COLO668 (cell line): ENCODE data around the gene AJM1.

Experiments
- DNase-seq: peaks from one replicate; lab custom pipeline; 2025; ENCODE audit not compliant: unreplicated experiment; lab: John Stamatoyannopoulos, UW

AJM1 gene

DNA sequence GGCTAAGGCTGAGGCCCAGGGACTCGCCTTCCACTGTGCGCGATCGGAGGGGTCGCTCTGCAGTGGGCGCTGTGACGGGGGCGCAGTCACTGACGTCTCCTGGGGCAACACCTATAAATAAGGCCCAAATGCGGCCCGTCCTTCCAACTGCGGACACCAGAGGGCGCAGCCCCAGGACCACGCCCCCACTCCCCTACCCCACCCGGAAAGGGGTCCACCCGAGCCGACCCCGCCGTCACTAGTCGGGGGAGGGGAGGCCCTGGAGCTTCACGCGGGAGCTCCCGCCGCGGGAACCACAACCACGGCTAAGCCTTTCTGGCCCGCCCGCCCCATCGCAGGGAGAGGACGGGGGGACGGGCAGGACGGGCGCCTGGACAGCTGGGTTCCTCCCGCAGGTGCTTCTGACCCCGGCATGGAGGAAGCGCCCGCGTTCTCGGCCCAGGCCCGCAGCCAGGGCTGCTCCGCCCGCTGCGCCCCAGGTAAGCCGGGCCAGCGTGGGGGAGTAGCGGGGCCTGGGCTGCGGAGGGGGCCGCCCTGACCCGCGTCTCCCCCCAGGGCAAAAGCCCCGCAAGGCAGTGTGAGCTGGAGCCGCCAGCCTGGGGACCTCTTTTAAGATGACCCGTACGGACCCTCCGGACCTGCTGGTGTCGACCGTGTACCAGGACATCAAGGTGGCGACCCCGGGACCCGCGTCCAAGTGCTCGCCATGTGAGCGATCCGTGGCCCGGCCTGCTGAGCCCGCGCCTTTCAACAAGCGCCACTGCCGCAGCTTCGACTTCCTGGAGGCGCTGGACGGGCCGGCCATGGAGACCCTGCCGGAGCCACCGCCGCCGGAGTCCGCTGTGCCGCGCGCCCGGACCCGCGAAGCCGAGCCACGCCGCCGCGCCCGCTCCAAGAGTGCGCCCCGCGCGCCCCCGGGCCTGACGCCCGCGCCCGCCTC, 1.8 kb downstream of the AJM1 start:
- peak; percentile 33 for DNase-seq

DNA sequence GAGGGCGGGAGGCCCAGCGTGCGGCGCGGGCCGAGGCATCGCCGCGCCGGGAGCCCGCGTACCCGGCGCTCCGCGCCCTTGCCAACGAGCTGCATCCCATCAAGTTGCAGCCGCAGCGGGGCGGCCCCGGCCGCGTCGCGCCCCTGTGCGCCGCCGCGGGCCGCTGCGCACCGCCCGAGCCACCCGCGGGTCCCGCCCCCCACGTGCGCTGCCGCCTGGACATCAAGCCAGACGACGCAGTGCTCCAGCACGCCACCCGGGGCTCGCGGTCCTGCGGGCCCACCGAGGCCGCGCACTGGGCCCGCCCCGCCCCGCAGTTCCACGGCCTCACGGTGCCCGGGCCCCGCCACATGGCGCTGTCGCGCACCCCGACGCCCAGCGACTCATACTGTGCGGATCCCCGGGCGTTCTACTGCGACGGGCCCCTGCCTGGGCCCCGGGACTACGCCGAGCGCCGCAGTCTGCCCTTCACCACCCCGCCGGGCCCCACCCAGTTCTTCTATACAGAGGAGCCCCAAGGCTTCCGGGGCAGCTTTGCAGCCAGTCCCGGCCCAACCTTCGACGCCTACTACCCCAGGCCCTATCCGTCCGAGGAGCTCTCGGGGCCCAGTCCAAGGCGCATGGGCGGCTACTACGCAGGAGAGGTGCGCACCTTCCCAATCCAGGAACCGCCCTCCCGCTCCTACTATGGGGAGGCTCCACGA, 2.6 kb downstream of the AJM1 start:
- no peak for DNase-seq

DNA sequence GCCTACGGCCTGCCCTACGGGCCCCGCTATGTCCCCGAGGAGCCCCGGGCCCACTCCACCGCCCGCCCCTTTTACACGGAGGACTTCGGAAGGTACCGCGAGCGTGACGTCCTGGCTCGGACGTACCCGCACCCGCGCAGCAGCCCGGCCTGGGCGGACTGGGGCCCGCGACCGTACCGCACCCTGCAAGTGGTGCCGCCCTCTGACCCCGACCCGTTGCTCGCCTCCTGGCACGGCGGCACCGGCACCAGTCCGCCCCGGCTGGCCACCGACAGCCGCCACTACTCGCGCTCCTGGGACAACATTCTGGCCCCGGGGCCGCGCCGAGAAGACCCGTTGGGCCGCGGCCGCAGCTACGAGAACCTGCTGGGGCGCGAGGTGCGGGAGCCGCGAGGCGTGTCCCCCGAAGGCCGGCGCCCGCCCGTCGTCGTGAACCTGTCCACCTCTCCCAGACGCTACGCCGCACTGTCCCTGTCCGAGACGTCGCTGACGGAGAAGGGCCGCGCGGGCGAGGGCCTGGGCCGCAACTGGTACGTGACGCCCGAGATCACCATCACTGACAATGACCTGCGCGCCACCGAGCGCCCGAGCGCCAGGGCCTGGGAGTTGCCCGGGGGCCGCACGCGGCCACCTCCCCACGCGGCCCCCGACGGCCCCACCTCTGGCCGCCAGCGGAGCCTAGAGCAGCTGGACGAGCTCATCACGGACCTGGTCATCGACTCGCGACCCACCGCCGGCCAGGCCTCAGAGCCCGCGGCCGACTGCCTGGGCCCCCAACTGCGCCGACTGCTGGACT, 3.4 kb downstream of the AJM1 start:
- DNase-seq: no peak

DNA sequence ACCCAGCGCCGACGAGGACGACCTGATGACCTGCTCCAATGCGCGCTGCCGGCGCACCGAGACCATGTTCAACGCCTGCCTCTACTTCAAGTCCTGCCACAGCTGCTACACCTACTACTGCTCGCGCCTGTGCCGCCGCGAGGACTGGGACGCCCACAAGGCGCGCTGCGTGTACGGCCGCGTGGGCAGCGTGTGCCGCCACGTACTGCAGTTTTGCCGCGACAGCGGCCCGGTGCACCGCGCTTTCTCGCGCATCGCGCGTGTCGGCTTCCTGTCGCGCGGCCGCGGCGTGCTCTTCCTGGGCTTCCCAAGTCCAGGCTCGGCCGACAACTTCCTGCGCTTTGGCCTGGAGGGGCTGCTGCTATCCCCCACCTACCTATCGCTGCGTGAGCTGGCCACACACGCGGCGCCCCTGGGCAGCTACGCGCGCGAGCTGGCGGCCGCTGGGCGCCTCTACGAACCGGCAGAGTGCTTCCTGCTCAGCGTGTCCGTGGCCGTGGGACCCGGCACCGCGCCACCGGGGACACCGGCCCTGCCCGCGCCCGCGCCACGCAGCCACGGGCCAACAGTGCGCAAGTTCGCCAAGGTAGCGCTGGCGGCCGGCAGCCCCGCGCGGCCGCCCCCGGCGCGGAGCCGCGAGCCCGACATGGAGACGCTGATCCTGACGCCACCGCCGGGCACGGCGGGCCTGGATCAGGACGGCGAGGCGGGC, 4.3 kb downstream of the AJM1 start:
- DNase-seq: no peak

DNA sequence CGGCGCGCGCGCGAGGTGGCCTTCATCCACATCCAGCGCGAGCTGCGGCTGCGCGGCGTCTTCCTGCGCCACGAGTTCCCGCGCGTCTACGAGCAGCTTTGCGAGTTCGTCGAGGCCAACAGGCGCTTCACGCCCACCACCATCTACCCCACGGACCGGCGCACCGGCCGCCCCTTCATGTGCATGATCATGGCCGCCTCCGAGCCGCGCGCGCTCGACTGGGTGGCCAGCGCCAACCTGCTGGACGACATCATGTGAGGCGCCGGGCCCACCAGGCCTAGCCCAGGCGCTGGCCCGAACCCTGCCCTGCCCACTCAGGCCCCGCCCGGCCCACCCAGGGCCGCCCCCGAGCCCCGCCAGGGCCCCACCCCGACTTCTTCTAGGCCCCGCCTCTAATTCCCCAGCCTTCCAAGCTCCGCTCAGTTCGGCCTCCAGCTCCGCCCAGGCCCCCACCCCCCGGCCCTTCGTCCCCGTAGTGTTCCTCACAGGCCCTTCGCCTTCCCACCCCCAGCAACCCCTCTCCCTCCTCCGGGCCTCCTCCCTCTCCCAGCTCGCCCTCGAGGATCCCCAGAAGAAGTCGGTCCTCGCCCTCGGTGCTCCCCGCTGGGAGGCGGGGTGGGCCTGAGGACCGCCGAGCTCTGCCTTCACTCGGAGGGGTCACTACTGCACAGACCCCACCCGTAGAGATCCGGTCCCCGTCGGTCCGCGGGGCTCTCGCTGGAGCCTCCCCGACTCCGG, 5.0 kb downstream of the AJM1 start:
- DNase-seq: peak; percentile 32

DNA sequence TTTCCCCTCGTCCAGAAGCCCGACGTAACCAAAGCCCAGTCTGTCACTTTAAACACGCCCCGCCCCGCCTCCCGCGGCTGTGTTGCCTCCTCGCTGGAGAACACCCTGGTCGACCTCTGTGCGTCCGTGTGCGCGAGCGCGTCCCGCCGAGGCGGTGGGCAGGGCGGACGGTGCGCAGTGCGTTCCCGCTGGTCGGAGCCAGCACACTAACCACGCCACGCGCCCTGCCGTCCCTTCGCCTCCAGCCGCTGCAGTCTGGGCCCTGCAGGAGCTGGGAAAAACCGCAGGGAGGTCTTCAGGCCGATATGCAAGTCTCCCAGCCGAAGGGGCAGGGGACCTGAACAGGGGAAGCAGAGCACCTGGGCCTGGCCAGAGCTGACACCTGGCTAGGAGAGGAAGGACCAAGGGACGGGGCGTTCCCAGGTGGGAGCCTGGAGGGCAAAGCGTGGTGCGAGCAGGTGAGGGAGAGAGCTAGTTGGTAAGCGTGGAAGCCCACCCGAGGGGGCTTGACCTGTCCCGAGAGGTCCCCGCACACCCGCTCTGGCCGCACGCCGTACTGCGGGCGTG, 5.6 kb downstream of the AJM1 start:
- DNase-seq: peak; percentile 93

DNA sequence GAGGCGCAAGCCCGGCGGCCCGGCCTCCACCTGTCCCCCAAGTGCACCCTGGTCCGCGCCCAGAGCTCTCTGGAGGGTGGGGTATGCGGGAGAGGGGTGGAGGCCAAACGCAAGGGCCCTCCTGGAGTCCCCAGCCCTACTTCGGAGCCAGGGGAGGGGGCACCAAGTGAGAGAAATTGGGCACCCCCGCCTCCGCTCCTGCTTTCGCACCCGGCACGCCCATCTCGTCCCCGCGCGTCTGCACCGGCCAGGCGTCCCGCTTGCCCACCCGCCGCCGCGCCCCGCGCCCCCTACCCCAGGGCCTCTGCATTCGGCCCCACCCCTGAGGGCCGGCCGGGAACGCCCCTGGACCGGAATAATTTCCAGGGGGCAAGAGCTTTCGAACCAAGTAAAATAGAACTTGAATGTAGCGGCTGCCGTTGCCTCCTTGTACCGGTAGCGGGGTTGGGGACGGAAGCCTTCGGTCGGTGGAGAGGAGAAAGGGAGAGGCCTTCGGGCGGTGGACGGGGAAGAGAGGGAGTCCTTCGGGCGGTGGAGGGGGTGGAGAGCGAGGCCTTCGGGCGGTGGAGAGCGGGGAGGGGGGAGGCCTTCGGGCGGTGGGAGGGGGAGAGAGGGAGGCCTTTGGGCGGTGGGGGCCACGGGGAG, 6.2 kb downstream of the AJM1 start:
- DNase-seq: peak; percentile 76

DNA sequence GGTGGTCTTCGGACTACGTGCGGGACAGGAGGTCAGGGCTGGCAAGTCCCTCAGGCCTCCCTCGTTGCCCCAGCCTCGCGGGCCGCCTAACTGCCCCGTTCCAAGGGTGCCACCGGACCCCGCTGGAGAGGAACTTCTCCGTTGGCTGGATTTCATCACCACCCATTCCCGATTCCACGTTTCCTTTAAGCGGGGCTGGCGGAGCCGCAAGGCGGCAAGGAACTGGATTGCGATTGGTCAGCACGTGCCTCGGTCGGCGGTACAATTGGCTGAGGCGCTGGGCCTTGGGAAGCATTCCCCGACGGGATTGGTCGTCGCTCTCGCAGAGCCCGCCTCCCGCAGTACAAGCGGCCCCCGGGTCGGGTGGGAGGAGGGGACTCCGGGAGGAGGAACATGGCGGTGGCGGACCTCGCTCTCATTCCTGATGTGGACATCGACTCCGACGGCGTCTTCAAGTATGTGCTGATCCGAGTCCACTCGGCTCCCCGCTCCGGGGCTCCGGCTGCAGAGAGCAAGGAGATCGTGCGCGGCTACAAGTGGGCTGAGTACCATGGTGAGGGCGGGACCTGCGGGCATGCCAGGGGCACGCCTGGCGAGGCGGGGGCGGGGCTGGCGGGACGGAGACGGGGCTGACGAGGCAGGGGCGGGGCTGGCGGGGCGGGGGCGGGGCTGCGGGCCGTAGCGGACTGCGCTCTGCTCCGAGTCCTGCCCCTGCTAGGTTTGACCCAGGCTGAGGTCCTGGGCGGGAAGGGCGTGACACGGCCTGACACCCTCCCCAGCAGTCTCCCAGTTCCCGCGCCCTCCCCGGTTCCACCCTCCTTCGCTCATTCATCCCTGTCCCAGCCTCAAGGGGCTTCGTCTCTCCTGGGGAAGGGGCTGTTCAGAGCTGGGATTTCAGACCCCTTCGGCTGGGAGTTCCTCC, 7.0 kb downstream of the AJM1 start, which contains the start of gene PHPT1:
TSS of gene PHPT1 (plus strand) at position 372 of the 922 bp plus-strand sequence. CDS start at position 394, 22 bp downstream.
- peak; percentile 98 for DNase-seq

DNA sequence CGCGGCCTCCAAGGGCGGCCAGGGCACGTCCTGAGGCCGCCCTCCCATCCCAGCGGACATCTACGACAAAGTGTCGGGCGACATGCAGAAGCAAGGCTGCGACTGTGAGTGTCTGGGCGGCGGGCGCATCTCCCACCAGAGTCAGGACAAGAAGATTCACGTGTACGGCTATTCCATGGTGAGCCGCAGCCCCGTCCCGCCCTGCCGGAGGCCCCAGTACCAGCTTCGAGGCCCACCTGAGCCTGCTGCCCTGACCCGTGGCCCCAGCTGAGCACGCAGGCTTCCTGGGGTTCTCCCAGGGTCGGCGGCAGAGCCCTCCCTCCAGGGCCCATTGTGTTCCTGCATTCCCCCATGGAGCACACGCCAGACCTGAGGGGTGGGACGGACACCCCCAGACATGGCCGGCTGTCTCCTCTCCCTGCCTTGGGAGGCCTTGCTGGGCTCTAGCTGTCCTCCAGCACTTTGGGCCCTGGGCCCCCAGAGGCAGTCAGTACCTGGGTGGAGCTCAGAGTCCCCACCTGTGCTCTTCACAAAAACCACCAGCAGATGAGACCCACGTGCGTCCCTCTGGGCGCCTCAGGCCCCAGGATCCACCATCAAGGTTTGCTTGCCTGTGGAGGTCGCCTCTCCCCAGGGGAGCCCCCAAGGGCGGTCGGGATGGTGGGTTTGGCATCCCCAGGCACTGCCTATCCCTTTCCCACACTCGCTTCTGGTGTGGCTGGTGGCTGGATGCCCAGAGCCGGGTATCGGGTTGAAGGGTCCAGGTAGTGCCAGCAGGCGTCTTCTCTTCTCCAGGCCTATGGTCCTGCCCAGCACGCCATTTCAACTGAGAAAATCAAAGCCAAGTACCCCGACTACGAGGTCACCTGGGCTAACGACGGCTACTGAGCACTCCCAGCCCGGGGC, 7.9 kb downstream of the AJM1 start:
- no peak for DNase-seq

DNA sequence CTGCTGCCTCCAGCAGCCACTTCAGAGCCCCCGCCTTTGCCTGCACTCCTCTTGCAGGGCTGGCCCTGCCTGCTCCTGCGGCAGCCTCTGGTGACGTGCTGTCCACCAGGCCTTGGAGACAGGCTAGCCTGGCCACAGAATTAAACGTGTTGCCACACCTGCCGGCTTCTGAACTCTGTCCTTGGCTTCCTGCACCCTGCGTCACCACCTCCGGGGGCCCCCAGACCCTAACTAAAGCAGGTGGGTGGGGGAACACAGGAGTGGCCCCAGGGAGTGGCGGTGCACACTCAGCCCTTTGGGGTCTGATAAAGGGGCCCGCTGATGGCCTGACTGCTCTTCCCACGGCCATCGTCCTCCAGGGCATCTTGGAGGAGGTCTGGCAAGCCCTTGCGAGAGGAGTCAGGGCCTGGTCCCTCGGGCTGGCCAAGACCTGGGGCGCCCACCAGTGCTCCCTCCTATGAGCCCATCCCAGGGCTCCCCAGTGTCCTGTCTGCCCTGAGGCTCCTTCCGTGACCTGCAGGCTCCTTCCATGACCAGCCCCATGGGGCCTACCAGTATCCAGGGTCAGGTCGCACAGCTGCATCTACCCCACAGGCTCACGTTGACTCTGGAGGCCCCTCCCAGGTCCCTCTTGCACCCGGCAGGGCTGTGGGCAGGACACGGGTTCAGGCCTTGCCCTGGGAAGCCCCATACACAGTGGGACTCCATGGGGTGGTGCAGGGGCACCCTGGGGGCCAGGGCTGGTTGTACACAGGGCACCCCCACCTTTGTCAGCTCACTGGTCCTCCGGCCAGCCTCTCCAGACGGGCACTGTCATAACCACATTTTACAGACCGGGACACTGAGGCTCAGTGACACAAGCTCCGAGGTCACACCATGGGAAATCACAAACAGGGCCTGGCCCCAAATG, 8.8 kb downstream of the AJM1 start:
- no peak for DNase-seq

DNA sequence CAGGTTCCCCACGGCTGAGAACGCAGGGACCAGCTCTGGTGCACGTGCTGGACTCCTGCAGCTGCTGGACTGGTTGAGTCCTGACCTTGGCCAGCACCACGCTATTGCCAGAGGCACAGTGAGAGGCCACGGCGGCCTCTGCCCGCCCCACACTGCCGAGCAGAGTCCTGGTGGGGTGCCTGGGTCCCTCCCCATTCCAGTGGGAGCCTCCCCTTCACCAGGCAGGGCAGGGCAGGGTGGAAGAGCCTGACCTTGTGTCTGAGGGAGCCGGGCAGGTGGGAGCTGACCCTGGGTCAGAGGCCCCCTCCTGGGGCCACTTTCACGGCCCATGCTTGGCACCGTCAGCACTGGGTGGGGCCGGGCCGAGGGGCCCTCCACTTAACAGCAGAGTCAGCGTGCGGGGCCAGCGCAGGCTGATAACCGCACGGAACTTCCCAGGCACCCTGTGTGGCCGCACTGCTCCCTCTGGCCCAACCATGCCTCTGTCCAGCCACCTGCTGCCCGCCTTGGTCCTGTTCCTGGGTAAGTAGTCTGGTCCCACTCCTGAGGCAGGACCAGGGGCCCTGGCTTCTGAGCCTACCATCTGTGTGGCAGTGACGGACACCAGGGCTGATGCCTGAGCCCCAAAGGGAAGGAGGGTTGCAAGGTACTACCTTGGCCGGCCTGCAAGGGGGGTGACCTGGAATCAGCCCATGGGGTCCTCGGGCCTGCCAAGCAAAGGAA, 9.8 kb downstream of the AJM1 start, which contains the start of gene MAMDC4:
TSS of gene MAMDC4 (plus strand) at position 406 of the 723 bp plus-strand sequence. CDS start at position 477, 71 bp downstream.
- no peak for DNase-seq

DNA sequence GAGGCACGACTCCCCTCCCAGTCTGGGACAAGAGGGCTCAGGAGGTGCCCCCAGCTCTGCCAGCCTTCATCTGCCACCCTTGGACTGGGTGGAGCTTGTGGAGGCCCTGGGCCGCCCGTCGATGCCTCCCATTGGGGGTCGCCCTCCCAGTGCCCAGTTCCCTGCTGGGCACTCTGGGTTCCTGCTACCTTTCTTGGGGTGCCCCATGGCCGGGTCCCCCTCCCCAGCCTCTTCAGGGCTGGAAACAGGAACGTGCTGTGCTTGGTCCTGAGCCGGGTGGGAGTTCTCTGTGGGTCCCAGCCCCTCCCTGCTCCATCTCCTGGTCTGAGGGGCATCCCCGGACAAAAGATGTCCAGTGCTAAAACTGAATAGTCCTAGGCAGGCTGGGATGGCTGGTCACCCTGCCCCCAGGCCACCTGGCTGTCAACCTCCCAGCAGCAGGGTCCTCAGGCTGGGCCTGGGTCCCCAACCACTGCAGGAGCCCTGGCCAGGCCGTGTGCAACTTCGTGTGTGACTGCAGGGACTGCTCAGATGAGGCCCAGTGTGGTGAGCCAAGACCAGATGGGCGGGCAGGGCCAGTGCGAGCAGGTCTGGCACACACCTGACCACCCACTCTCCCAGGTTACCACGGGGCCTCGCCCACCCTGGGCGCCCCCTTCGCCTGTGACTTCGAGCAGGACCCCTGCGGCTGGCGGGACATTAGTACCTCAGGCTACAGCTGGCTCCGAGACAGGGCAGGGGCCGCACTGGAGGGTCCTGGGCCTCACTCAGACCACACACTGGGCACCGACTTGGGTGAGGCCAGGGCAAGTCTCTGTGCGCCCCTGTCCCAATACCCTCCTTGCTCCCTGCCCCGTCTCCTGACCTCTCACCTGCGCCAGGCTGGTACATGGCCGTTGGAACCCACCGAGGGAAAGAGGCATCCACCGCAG, 10.7 kb downstream of the AJM1 start:
- no peak for DNase-seq

DNA sequence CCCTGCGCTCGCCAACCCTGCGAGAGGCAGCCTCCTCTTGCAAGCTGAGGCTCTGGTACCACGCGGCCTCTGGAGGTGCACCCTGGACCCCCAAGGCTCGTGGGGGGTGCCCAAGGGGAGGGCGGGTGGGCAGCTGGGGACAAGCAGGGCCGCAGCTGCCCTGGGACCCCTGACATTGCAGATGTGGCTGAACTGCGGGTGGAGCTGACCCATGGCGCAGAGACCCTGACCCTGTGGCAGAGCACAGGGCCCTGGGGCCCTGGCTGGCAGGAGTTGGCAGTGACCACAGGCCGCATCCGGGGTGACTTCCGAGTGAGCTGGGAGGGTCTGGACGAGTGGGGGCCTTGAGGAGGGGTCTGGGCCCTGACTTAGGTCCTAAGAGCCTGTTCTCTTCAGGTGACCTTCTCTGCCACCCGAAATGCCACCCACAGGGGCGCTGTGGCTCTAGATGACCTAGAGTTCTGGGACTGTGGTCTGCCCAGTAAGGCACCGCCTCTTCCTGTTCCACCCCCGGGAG, 11.4 kb downstream of the AJM1 start:
- no peak for DNase-seq
